Measurements from ENCODE around the gene SP110.
"Not testable (repeated sequence)": the region's sequence is repeated elsewhere in the genome, so short reads cannot be mapped to it uniquely, and the experiment has no call there.

The SP110 gene

DNA sequence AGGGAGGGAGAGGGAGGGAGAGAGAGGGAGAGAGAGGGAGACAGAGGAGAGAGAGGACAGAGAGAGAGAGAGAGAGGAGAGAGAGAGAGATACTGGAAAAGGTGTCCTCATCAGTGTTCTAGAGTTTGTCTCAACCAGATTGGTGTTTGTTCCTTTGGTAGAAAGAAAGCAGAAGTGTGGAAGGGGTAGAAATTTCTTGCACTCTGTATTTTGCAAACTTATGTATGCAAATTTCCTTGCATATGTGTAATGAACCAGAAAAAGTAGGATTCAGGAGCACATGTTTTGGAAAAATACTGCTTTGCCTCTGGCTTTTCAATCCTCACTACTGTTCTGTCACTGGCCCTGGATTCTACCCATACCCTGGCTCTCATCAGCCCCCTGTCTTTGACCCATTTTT is 4.7 kb upstream of the SP110 start:
- DNase-seq (ENCODE audit: low read depth in 2 of 2) = no peak

DNA sequence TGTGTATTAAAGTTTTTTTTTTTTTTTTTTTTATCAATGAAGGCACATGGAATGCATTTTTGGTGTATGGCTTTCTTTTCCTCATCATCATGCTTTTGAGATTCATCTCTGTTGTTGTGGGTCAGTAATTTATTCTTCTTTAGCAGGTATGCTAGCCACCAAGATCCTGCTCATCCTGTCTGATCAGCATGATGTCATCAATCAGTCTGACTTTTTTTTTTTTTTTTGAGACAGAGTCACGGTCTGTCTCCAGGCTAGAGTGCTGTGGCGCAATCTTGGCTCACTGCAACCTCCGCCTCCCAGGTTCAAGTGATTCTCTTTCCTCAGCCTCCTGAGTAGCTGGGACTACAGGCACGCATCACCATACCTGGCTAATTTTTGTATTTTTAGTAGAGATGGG is 3.0 kb upstream of the SP110 start:
- not testable (repeated sequence) for DNase-seq (ENCODE audit: low read depth in 2 of 2)

DNA sequence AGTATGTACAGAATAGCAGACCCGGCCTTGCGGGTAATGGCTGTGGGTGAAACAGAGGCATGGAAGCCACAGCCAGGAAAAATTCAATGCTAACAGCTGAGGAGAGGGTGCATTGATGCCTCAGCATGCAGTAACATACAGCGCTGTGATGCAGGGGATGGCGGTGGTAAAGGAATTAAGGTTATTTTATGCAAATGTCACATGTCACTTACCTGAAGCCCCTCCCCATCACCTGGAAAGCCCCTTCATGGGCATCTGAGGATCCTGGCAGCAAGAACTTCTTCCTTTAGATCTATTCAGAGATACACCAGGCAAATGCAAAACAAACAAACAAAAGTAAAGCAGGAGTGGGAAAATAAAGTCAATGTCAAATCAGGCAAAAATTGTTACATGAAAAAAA is 1.7 kb upstream of the SP110 start:
- DNase-seq (ENCODE audit: low read depth in 2 of 2) = no peak

DNA sequence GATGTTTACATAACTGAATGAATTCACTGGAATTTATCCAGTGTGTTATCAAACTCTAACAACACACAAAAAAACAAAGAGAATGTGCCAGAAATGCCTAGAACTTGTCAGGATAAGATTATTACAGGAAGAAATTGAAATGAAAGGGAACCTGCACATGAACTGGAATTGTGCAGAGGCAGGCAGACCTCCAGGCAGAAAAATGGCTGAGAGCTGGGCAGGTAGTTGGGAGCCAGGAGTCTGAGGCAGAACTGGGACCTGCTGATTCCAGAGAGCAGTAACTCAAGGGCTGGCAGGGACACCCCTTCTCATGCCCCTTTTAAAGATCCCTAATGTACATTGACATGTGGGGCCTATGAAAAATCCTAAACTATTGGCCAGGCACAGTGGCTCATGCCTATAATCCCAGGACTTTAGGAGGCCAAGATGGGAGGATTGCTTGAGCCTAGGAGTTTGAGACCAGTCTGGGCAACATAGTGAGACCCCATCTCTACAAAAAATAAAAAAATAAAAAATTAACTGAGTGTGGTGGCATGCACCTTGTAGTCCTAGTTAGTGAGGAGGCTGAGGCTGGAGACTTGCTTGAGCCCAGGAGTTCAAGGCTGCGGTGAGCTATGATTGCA is 674 bp upstream of the SP110 start:
- DNase-seq (ENCODE audit: low read depth in 2 of 2) = no peak

DNA sequence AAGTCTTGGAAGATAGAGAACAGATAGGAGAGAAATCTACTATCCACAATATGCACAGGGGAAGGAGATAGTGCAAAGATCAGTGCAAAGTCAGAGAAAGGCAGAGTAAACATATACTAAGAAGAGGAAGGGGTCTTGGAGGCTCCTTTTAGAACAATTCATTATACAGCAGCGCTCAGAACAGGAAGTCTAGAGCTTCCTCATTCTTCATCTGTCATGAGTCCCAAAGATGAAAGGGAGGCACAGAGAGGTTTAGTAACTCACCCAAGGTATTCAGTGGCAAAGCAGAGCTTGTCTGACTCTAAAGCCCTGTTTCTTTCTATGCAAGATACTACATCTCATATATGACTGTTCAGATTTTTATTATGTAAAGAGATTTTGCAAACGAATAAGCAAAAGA is 1.4 kb downstream of the SP110 start:
- no peak for DNase-seq (ENCODE audit: low read depth in 2 of 2)

DNA sequence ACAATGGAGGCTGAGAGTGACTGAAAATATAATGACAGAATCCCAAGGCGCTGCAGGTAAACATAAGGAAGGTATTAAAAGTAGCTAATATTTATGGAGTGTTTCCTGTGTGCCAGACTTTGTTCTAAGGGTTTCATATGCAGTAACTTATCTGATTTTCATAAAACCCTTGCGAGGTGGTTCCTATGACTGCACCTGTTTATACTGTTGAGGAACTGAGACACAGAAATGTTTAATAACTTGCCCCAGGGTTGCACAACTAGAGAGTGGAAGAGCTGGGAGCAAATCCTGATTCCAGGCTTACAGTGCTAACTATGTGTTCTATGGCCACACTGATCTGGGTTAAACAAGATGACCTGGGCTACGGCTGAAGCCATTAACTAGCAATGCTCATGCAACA is 2.4 kb downstream of the SP110 start:
- DNase-seq (ENCODE audit: low read depth in 2 of 2) = no peak

DNA sequence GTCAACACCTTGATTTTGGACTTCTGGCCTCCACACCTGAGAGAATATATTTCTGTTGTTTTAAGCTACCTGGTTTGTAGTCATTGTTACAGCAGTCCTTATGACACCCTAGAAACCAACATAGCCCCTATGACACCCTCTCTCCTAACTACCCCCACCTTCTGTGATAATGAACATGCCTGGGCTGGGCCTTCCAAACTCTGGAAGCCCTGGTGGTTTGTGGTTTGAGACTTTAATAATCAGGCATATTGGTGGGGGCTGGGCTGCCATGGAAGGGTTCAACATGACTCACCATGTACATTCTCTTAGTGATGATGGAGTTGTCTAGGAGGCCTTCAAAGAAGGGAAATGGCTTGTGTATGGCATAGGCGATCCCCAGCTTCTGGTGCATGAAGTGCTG is 3.3 kb downstream of the SP110 start:
- no peak for DNase-seq (ENCODE audit: low read depth in 2 of 2)

DNA sequence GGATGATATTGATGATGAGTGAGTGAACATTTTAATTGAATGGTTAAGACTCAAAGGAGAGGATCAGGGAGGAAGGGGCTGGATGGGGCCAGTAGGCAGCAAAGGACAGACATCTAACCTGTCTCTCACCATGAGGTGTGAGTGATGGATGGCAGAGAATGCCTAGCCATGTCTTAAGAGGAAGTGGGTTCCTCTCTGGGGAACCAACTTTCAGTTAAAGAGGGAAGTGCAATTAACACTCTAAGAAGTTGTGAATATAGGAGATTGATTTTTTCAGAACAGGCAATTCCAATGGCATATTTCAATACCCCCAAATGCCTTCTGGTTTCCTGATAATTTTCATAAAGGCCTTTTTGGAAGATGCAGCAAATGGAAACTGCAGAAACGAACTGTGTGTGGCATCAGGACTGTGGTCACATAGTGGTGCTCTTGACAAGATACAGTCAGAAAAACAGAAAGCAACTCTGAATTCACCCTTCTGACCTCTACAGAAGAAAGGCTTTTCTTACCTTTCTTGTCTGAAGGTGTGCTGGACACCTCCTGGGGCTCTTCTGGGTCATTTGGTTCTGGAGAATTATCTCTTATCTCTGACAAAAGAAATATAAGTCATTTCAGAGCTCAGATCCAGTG is 10.2 kb downstream of the SP110 start:
- no peak for DNase-seq (ENCODE audit: low read depth in 2 of 2)

DNA sequence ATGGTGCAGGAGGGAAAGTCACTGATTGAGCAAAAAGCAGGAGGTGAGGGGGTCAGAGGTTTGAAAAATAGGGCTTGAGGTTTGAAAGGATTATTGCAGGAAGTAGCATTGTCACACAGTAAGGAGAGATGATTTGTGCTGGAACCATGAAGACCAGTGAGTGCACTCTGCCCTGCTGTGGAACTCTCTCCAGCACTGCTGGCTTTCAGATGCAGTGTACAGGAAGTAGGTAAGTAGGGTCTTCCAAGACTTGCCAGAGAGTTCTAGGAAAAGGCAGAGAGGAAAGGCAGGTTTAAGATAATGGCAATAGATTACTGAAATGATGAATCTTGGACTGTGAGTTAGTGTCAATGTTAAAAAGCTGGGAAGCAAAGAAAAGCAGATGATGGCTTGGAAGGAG is 11.2 kb downstream of the SP110 start:
- no peak for DNase-seq (ENCODE audit: low read depth in 2 of 2)

DNA sequence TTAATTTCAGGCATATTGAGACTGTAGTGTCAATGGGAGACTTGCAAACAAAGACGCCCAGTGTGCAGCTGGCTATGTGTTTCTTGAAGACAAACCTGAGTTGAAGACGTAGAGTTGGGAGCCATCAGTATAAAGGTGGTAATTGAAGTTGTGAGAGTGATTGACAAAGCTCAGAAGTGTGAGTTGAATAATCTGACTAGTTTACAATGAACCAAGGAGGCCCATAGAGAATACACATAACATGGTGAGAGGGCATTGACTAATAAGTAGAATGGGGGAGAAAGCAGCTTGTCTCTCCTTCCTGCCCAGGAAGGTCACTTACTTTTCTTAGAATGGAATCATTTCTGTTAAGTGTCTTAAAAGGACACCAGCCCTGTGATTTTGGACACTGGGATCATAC is 14.1 kb downstream of the SP110 start:
- DNase-seq (ENCODE audit: low read depth in 2 of 2) = no peak

DNA sequence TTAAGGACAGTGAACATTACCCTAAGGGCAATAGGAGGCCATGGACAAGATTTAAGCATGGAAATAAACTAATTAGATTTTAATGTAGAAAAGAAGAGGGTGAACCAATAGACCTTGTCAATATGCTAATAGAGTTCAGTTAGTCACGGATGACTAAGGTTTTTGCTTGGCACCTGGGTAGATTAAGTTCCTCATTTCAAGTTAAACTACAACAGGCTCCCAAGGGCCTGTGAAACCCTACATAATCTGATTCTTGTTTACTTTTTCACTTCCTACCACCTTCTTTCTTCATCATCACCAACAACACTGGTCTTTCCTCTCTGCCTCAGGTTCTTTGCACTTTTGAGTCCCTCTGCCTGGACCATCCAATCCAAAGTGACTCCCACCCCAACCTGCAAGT is 14.8 kb downstream of the SP110 start:
- DNase-seq (ENCODE audit: low read depth in 2 of 2) = no peak

DNA sequence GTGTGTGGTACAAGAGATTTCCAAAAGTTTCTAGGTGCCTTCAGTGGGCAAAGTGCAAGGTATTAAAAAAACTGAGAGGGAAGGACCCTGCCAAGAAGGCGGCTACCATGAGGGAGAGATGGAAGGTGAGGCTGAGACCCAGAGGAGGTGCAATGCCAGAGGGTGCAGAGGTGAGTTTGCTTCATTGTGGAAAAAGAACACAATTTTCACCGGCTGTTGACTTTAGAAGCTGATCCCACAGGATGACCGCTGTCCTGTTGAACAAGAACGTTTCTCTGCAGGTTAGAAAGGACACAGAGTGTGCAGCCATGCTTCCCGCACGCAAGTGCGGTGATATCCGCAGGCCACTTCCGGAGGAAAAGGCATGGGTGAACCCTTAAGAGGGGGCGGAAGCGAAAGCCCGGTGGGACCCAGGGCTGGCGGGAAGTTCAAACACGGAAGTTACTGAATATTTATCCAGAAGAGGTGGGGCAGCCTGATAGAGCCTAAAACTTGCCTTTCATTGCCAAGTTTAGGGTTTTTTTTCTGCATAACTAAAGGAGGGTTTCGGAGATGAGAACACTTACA is 16.6 kb downstream of the SP110 start:
- no peak for DNase-seq (ENCODE audit: low read depth in 2 of 2)

DNA sequence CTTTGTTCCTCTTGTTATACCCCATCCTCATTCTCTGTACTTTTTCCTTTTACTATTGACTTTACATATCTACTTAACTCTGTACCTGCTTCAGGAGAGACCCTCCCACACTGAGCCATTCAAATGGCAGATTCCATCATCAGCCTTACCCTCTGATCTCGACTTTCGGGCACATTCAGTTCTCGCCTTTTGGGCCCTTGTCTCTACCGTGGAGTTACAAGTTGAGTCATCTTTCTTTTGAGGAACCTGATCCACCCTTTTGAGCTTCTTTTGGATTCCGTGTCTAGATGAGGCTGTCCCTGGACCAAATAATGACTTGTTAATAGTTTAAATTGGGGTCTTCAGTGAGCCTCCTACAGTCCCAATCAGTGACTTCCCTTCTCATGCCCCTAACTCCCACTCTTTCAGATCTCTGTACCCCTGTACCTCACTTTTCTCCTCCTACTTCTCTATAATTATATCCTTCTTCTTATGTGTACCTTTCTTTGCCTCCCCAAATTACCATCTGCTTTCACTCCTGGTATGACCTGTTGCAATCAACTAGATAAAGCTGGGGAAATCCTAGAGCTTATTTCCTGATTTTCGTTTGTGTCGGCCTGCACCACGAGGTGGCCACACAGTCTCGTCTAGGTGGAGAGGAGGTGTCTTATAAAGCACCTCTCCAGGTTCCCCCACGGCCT is 17.2 kb downstream of the SP110 start:
- no peak for DNase-seq (ENCODE audit: low read depth in 2 of 2)

DNA sequence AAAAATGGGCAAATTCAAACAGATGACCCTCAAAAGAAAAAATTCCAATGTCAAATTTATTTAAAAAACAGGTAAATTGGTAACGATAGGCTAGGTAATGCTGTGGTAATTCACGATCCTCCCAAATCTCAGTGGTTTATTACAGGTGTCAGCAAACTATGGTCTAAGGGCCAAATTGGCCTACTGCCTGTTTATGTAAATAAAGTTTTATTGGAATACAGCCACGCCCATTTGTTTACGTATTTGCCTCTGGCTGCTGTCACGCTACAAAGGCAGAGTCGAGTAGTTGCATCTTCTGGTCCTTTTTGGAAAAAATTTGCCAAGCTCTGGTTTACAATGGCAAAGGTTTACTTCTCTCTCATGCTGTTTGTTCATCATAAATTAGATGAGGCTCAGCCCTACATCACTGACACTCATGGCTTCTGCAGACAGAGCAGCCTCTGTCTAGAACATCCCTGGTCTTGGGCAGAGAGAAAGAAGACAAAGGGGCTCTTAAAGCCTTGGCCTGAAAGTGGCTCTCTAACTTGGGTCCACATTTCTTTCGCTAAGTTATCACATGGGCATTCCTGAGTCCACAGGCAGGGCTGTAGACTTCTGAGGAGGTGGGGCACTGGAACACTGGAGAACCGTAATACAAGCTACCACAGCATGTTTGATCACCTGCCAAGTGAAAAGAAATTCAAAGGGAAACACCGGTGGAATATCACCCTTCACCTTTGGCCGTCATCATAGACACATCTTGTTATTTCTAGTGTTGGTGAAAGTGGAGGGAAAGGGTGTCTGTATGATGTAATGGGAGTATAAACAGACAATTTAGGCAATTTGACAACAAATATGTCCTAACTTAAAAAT is 34.8 kb downstream of the SP110 start:
- DNase-seq (ENCODE audit: low read depth in 2 of 2) = no peak

DNA sequence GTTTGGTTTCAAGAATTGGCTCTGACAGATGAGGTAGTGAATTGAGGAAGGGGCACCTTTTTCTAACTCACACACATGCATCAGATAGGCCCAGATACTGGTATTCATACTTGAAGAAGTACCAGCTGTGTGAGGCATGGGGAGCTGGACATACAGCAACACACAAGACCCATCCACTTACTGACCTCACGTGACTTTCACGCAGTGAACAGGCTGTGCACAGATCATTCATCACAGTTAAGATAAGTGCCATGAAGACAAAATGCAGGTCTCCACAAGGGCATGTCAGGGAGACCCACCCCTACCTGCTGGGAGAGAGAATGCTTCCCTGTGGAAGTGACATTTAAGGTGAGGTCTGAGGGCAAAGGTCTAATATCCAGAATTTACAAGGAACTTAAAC is 38.6 kb downstream of the SP110 start:
- DNase-seq (ENCODE audit: low read depth in 2 of 2) = no peak

DNA sequence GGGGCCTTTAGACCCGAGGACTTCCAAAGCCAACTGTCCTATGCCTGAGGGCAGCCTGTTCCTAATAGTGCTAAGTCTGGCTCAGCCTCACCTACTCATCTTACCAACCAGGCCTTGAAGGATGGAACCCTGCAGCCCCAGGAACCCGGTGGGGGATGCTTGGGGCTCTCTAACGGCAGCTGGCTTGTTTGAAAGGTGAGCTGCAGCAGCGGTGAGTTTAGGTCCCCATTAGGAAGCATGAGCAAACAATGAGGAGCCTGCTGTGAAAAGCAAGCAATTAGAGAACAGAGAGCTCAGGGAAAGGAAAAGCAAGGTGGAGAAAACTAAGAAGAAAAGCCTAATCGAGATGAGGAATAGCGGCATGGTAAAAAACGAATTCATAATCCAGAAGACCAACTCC is 39.9 kb downstream of the SP110 start:
- DNase-seq (ENCODE audit: low read depth in 2 of 2) = no peak

DNA sequence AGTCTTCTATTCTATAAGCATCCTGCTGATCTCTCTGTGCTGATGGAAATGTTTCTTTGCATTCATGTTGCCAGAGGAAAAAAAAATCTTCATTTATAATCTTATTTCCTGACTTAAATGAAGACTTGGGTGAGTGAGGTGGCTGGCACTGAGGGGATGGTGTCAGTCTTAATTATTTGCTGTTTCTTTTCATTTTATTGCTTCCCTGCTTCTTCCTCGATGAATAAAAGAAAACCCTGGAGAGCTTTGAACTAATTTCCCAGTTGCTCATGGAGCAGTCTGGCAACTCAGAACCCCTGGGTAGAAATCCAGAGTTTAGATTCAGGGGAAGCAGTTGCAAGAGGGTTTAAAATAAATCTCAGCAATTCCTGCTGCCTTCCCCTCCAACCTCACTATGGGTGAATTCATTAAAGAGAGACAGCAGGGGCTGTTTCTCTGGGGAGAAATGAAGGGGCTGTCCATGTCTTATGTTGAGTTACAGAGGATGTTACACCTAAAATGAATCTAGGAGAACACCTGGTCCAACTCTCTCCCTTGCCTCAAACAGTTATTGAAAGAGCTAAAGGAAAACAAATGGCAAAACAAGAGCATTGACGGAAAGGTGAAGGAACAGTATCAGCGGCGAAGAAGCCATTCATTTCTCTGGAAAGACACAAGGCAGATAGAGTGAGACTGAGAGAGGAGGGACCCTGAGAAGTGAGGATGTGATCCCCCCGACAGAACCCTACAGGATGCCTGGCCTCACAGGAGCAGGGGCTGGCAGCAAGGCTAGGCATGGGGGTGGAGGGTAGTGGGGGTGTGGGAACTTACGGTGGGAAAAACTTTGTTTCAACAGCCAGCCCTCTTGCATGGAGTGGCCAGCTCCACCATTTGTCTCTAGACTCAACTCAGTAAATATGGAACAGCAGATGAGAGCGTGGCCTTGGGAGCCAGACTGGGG is 41.0 kb downstream of the SP110 start:
- no peak for DNase-seq (ENCODE audit: low read depth in 2 of 2)

DNA sequence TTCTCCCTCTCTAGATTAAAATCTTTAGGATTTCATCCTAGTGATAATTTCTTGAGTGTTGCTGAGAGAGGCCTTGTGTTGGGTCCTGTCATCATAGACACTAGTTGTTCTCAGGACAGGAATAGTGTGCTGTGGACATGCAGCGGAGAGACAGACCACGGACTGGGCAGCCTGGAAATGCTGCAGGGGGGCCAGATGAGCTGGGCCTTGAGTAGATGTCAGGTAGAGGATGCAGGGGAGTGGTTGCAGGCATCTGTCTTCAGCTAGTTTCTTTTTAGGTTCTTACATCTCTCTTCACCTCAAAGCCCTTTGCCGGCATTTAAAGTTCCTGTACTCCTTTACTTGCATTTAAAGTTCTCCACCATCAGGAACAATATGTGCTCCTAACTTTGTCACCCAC is 42.8 kb downstream of the SP110 start:
- no peak for DNase-seq (ENCODE audit: low read depth in 2 of 2)

DNA sequence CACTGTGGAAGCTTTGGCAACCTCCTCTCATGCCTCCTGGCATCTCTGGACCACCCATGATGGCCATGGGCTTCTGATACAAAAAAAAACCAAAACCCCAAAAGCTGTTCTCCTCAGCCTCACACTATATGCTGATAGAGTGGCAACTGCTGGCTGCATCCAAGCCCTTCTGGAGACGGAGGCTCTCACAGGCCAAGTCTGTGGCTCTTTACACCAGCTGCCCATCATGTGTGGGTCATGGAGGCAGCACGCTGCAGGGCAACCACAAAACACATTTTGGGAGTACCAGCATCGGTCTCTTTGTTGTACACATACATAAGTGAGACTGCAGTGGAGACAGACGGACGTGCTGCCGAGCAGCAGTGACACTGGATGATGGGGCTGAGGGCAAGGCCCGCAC is 45.3 kb downstream of the SP110 start:
- DNase-seq (ENCODE audit: low read depth in 2 of 2) = no peak

DNA sequence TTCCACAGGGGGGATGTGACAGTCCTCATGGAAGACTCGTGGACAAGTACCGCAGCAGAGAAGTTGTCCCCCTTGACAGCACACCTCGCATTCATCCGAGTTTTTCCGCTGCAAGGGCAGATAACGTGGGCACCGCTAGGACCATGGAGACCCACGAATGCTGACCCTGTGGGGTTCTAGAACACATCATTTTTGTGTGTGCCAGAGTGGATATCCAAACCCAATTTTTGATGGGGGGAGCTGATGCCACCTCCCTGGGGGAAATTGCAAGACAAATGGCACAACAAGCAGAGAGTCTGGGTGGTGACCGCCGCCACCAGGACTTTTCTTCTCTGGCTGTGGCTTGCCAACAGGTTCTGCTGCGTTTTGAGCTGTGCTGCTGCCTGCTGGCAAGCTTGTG is 46.9 kb downstream of the SP110 start:
- DNase-seq (ENCODE audit: low read depth in 2 of 2) = no peak

DNA sequence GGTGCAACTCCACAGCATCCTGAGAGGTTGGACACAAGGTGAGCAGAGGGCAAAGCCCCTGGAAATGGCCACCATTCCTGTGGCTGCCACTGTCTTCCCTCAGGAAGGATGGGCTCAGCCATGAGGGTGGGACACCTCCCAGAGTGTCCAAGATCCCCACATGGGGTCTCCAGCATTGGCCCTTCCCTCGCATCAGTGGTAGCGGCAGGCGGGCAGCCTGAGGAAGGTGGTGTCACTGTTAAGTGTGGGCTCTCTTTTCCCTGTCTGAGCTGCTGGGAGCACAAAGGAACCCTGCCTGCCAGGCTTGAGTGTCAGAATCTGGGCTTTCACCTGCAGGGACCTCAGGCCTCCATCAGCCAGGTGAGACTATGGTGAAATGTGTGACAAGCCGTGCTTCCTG is 47.6 kb downstream of the SP110 start:
- no peak for DNase-seq (ENCODE audit: low read depth in 2 of 2)
